Stimulated activated naive CD8-positive, alpha-beta T cell treated with anti-CD3 and anti-CD28 coated beads, Interleukin-15, amount 100 ng/mL, for 72 hours (primary cell): ENCODE data around the gene TMEM212.

ENCODE experiments used
- ATAC-seq: fragments of 150-1000 bp; cut with Tn5 transposase; 2 replicates; pipeline ENCODE4 v1.10.0; 2021; ENCODE audit warnings: mild to moderate bottlenecking, moderate library complexity
- DNase-seq, 2 donors: peaks; one replicate each; pipeline ENCODE4 v3.0.0; 2021 to 2022
- H3K27ac Mint-ChIP-seq, 2 donors: one replicate each; pipeline ENCODE4 v1.8.0; 2022; ENCODE audit warnings: mild to moderate bottlenecking in 2 of 2, mixed read lengths in 2 of 2, moderate library complexity in 2 of 2
- H3K27me3 Mint-ChIP-seq: one replicate; pipeline ENCODE4 v1.8.0; 2022; ENCODE audit warnings: mixed read lengths
- H3K4me1 Mint-ChIP-seq: one replicate; pipeline ENCODE4 v1.8.0; 2022; ENCODE audit warnings: mild to moderate bottlenecking, mixed read lengths
- H3K4me3 Mint-ChIP-seq, 2 donors: one replicate each; pipeline ENCODE4 v1.8.0; 2022; ENCODE audit warnings: mild to moderate bottlenecking in 2 of 2, mixed read lengths in 2 of 2, moderate library complexity in 1 of 2
- H3K9me3 Mint-ChIP-seq, 2 donors: one replicate each; pipeline ENCODE4 v1.8.0; 2022; ENCODE audit warnings: mixed read lengths in 2 of 2

TMEM212 gene

DNA sequence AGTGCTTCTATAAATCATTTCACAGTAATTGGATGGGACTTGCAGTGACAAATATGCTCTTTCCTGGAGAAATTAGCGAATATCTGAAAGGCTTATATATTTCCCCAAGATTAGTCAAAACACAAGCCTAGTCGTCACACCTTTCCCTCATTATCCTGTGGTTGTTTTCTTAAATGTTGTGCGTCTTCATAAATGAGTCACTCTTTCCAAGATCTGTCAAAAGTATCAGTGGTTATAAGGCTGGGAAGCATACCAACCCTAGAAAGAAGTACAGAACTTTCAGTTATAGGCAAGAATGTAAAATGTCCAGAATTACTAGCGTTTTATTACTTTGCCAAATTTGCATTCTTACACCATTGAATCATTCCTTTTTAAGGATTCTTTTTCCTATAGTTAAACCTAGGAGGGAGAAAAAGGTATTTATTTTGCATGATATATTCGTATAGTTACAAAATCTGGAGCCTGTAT, 33.6 kb downstream of the TMEM212 start:
- ATAC-seq = peak; percentile 81
- no peaks in the 10 kb centered on the region for H3K9me3 Mint-ChIP-seq
- no peak overlapping the region for H3K27ac Mint-ChIP-seq

DNA sequence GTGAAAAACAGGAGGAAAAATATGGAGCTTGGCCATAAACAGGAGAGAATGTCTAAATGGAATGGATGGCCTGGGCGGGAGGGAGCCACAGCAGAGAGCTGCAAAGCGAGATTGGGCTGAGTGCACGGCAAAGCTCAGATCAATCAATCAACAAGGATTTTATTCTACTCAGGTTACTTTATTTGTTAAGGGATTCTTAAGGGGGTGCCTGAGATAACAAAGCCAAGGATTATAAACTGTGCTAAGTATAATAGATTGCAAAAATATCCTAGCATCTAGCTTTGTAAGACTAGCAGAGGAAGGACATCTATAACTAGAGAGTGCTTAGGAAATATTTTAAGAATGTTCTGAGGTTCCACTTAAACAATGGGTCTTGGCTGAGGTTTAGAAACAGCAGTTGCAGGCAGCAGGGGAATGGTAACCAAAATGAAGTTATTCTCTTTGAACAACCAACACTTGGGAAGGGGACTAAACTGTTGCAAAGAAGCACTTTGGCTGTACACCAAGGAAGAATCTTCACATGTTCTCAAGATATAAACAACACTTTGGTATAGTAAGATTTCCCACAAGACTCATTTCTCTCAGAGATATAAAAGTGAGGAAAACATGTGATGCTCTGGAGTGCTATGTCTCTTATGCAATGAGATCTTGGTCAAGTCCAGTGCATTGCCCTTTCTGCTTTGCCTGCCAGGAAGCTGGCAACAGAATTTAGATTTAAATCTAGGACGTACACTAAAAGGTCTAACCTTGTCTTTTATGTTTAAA, 35.5 kb downstream of the TMEM212 start:
- DNase-seq = no peak
- H3K9me3 Mint-ChIP-seq = no peaks in the 10 kb centered on the region
- H3K27me3 Mint-ChIP-seq = peaks cover 15% of the 10 kb centered on the region
- H3K4me3 Mint-ChIP-seq = no peak overlapping the region
- peaks cover 22% of the 10 kb centered on the region for H3K4me1 Mint-ChIP-seq
- ATAC-seq = no peak
- H3K27ac Mint-ChIP-seq = no peak overlapping the region

More for the DNA sequence above, 33.6 kb downstream of the TMEM212 start:
- Mint-ChIP-seq H3K4me3 (no peak overlapping the region), H3K4me1 (peaks cover 22% of the 10 kb centered on the region), H3K27me3 (peaks cover 17% of the 10 kb centered on the region)
- DNase-seq = no peak

DNA sequence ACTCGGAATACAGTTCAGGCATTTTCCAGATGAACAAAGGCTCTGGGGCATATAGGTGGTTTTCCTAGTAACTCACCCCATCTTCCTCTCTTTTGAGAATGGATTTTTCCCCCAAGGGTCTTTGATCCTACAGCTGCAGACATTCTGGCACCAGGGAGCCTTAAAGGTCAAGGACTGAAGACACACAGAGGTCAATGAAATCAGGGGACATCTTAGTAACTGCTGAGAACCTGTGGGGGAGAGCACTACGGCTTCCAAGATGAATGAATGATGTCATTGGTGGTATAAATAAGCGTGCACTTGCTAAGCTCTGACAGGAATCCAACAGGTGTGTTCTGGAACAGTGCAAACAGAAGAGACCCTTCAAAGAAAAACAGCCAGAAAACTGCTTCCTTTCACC, 36.3 kb downstream of the TMEM212 start:
- peaks cover 22% of the 10 kb centered on the region for H3K4me1 Mint-ChIP-seq
- no peaks in the 10 kb centered on the region for H3K9me3 Mint-ChIP-seq
- H3K27me3 Mint-ChIP-seq = peaks cover 15% of the 10 kb centered on the region
- no peak overlapping the region for H3K27ac Mint-ChIP-seq
- no peak for ATAC-seq
- H3K4me3 Mint-ChIP-seq = no peak overlapping the region
- no peak for DNase-seq

DNA sequence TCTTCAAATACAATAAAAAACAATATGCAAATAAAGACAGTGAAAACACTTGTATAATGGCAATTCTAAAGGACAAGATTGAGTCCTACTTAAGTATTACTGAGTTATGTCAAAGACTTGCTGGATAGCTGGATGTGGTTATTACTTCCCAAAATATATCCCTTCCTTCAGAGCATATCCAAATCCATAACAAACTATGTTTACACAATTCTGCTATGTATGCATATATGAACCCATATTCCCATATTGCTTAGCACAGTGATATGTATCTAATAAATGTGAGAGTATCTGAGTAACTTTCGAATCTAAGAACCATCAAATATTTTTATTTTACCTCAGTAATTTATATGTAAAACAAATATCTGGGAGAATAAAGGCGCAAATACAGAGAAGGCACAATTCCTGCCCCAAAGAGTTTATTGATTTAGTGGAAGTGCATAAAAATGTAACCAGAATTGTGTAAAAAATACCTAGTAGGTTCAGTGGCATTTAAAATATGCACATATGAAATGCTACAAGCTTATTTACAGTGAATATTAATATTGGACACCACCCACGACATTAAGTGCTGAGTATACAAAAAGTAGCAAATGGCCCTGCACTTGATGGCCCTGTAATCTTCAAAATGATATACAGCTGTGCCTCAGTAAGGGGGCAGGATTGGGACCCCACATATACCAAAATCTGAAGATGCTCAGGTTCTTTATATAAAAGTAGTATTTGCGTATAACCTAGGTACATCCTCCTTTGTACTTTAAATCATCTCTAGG, 37.1 kb downstream of the TMEM212 start:
- peaks cover 23% of the 10 kb centered on the region for H3K27me3 Mint-ChIP-seq
- H3K9me3 Mint-ChIP-seq = no peaks in the 10 kb centered on the region
- no peak for DNase-seq
- H3K27ac Mint-ChIP-seq = no peak overlapping the region
- H3K4me1 Mint-ChIP-seq = peaks cover 18% of the 10 kb centered on the region
- no peak overlapping the region for H3K4me3 Mint-ChIP-seq
- no peak for ATAC-seq

DNA sequence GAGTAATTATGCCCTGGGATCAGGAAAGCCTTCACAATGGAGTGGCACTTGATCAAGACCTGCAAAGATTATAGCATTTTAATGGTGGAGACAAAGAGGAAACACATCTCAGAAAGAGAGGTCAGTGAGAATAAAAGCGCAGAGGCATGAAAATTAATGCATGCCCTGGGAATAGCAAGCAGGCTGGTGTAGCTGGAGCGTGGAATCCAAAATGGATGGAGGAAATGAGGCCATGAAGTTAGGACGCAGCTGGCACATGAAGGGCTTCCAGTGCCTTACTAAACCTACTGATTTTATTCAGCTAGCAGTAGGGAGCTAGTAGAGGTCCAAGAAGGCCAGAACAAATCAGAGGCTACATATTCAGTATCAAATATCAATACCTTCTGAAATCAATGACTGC, 38.1 kb downstream of the TMEM212 start:
- Mint-ChIP-seq H3K27ac (no peak overlapping the region), H3K4me3 (no peak overlapping the region), H3K9me3 (no peaks in the 10 kb centered on the region), H3K27me3 (peaks cover 28% of the 10 kb centered on the region), H3K4me1 (peaks cover 8% of the 10 kb centered on the region)
- DNase-seq (no peak), ATAC-seq (no peak)

DNA sequence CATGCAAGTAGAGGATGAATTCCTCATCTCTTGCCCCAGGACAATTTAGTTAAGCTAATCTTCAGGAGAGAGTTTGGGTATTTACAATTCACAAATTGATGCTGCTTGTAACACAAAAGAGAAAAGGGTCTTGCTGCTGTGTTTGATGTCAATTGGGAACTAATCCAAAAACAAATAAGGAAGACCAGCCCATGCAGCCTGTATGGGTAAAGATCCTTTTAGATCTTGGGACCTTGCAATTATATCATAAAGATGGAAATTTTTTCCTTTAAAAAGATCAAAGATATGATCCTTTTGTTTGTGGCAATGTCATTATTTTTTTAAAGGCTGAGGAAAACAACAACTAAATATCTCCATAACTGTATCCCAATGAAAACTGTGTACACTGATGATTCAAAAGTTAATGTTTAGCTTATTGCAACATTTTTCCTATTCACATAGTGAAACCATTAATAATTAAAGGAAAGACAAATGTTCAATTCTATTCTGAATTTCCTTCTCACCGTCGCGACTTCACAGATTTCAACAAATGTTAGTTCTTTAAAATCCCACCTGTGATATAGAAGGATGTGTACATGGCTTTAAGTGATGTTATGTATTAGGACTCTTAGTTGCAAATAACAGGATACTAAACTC, 40.2 kb downstream of the TMEM212 start:
- Mint-ChIP-seq H3K27me3 (peaks cover 22% of the 10 kb centered on the region), H3K4me1 (no peaks in the 10 kb centered on the region), H3K27ac (no peak overlapping the region), H3K9me3 (no peaks in the 10 kb centered on the region), H3K4me3 (no peak overlapping the region)
- DNase-seq (no peak), ATAC-seq (no peak)

DNA sequence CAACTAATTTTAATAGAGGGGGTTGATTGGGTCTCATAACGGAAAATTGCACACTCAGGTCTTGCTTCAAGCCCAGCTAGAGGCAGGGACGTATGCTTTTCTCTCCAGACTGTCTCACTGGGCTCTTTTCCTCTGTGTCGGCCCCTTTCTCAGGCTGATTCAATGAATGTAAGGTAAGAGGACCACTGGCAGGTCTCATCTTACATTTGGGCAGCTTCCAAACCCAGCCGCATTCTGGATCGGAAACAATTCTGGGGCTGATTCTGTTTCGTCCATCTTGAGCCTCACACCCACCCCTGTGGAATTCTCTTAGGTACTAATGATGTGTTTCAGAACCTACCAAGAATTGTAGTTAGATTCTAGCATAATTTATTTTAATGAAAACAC, 40.7 kb downstream of the TMEM212 start:
- ATAC-seq = no peak
- Mint-ChIP-seq H3K4me1 (no peaks in the 10 kb centered on the region), H3K4me3 (no peak overlapping the region), H3K27ac (no peak overlapping the region), H3K9me3 (no peaks in the 10 kb centered on the region), H3K27me3 (peaks cover 20% of the 10 kb centered on the region)
- DNase-seq = no peak

DNA sequence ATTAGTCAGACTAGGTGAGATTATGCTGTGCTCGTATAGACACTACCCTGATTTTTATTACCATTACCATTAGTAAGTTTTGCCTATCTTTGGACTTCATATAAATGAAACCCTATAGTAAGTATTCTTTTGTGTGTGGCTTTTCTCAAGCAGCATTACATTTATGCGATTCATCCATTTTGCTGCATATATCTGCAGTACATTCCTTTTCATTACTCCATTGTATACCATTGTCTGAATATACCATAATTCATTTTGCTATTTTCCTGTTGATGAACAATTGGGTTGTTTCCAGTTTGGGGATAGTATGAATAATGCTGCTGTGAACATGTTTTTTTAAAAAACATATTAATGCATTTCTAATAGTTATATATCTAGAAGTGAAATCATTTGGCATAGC, 45.3 kb downstream of the TMEM212 start:
- no peak for DNase-seq
- Mint-ChIP-seq H3K27me3 (peaks cover 19% of the 10 kb centered on the region), H3K27ac (no peak overlapping the region), H3K4me1 (peaks cover 9% of the 10 kb centered on the region), H3K9me3 (no peaks in the 10 kb centered on the region), H3K4me3 (no peak overlapping the region)
- ATAC-seq = no peak

DNA sequence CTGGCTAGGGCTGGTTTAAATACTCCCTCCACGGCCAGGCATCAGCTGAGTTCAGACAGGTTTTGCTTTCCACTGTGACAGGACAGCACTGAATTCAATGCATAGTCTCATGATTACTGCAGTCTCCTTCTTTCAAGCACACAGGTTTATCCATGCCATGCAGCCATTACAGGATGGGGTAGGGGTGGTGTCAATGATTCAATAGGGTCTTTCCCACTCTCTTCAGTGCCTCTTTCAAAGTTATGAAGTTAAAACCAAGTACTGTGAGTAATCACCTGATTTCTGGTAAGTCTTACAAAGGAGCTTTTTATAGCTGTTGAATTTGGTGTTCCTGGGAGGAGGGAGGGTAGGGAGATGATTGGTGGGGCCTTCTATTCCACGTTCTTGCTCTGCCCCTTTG, 47.2 kb downstream of the TMEM212 start:
- H3K27me3 Mint-ChIP-seq = peaks cover 26% of the 10 kb centered on the region
- peaks cover 9% of the 10 kb centered on the region for H3K4me1 Mint-ChIP-seq
- H3K9me3 Mint-ChIP-seq = no peaks in the 10 kb centered on the region
- peak; percentile 84 for ATAC-seq
- DNase-seq = no peak
- H3K27ac Mint-ChIP-seq = peak overlapping the region in 1 of 2 donors; percentile 80
- no peak overlapping the region for H3K4me3 Mint-ChIP-seq

DNA sequence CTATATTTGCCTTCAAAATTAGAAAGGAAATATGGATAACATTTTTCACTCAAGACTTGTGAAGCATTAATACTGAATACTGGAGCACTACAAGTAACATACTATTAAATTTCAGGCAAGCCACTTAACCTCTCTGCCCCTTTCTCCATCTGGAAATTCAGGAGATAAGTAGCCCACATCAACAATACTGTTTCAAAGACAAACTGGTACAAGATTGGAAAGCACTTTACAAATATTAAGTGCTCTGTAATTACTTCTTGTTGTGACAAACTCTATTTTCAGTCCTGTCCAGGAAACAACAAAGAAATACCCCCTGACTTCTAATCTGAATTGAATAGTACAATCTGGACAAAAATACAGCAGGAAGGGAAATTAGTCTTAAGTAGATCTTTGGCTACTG, 49.3 kb downstream of the TMEM212 start:
- H3K4me3 Mint-ChIP-seq = no peak overlapping the region
- no peak overlapping the region for H3K27ac Mint-ChIP-seq
- H3K27me3 Mint-ChIP-seq = peaks cover 26% of the 10 kb centered on the region
- DNase-seq = no peak
- no peak for ATAC-seq
- no peaks in the 10 kb centered on the region for H3K9me3 Mint-ChIP-seq
- peaks cover 9% of the 10 kb centered on the region for H3K4me1 Mint-ChIP-seq

DNA sequence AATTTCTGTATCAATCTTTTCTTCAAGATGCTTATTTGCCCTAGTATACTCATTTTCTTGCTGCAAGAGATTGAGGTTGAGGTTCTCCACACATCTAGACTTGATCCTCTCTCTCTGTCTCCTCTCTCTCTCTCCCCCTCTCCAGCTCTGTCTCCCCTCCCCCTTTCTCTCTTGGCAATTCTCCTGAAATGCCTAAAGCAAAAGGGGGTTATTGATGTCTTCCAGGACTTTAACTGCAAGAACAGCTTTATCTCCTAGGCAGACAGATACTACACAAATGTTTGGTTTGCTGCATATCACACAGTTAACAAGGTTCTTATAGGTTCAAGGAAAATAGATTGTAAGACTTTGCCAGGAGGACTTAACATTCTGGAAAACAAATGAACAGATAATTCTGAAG, 52.1 kb downstream of the TMEM212 start:
- H3K9me3 Mint-ChIP-seq = no peaks in the 10 kb centered on the region
- H3K27me3 Mint-ChIP-seq = peaks cover 29% of the 10 kb centered on the region

DNA sequence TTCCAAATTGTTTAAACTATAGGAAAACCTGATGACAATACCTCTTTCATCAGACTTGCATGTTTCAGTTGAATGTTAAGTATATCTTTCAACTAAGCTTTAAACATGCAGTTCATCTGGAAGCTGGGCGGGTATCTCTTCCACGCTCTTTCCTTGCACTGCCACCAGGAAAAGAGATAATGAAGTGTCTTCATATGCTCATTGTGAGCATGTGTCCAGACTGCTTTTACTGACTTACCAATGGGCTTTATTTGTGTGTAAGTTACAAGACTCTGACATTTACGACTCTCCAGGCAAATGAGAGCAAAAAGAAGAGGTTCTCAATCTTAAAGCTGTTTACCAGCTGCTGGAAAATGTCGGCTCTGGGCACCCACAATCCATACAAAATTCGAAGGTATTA, 52.8 kb downstream of the TMEM212 start:
- Mint-ChIP-seq H3K4me1 (no peaks in the 10 kb centered on the region), H3K27me3 (peaks cover 35% of the 10 kb centered on the region), H3K4me3 (no peak overlapping the region), H3K9me3 (no peaks in the 10 kb centered on the region), H3K27ac (no peak overlapping the region)
- ATAC-seq (no peak), DNase-seq (no peak)

More for the DNA sequence above, 52.1 kb downstream of the TMEM212 start:
- H3K27ac Mint-ChIP-seq = no peak overlapping the region
- ATAC-seq (no peak), DNase-seq (no peak)
- H3K4me1 Mint-ChIP-seq = peaks cover 6% of the 10 kb centered on the region
- H3K4me3 Mint-ChIP-seq = no peak overlapping the region

DNA sequence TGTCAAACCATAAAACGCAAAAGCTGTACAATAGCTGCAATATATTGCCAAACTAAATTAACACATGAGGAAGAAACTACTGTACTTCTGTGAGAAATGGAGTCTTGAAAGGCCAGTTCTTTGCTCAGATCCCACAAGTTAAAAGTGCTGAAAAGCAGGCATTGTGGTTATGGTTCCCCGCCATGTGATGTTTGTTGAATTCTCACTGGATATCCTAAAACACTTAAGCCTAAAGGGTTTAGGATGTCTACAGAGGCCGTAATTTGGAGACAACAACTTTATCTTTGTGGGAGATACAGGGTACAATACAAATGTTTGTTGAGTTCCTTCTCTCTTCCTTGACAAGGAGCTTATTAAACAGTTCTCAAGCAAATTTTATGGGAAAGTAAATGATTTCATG, 53.2 kb downstream of the TMEM212 start:
- H3K27ac Mint-ChIP-seq = no peak overlapping the region
- DNase-seq = no peak
- no peak overlapping the region for H3K4me3 Mint-ChIP-seq
- no peak for ATAC-seq
- H3K27me3 Mint-ChIP-seq = peaks cover 39% of the 10 kb centered on the region
- H3K4me1 Mint-ChIP-seq = no peaks in the 10 kb centered on the region
- no peaks in the 10 kb centered on the region for H3K9me3 Mint-ChIP-seq

DNA sequence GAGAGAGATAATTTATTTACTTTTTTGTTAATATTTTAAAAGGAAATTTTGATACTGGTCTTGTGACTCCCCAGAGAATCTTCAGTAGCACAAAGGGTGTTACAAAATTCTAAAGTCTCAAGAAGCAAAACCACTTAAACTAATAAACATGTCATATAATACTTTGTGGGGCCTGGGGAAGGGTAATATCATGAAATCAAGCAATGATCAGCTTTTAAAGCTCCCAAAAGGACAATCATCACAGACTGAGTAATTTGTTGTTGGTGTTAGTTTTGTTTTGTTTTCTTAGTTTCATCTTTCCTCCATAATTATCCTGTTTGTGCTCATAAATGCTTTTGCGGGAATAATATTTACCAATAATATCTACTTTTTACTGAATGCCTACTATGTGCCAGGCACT, 55.0 kb downstream of the TMEM212 start:
- Mint-ChIP-seq H3K27ac (no peak overlapping the region), H3K4me1 (no peaks in the 10 kb centered on the region), H3K9me3 (no peaks in the 10 kb centered on the region), H3K4me3 (no peak overlapping the region), H3K27me3 (peaks cover 40% of the 10 kb centered on the region)
- DNase-seq (no peak), ATAC-seq (no peak)

DNA sequence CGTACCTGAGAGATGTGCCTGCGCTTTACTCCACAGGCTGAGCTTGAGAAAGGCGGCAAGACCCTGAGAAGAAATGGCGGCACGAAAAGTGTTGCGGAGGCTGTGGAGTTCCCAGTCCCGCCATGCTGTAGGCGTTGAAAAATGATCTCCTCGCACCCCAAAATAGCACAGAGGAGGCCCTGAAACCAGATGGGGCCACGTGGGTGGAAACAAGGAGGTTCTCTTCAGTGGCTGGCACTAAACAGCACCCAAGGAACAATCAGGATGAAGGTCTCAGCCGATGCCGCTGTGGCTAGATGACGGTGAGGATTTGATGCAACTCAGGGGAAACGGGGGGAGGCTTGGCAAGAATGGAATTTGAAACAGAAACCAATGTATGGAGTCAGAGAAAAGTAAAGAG, 57.3 kb downstream of the TMEM212 start:
- Mint-ChIP-seq H3K9me3 (no peaks in the 10 kb centered on the region), H3K27ac (no peak overlapping the region), H3K27me3 (peaks cover 21% of the 10 kb centered on the region), H3K4me3 (no peak overlapping the region), H3K4me1 (no peaks in the 10 kb centered on the region)
- ATAC-seq = no peak
- DNase-seq = no peak
